ENCODE results near the gene PAK4. TPM values are rescaled to one million over a fixed set of nuclear protein-coding genes. Genes with fewer than 3 reads are reported as not detected.
"Not testable (repeated sequence)": the region's sequence is repeated elsewhere in the genome, so short reads cannot be mapped to it uniquely, and the experiment has no call there.

PAK4 gene
- total RNA-seq, 4 donors from 2014 or later: 20.7 to 25.3 (median 23.6) TPM

- no peaks in the 10 kb centered on the region for H3K9me3 ChIP-seq
- H3K36me3 ChIP-seq: no peaks in the 10 kb centered on the region
- no peaks in the 10 kb centered on the region for H3K4me1 ChIP-seq
- DNase-seq (ENCODE audit: low spot score in 2 of 2): no peak
- peaks cover under 1% of the 10 kb centered on the region for H3K27me3 ChIP-seq
- no peak overlapping the region for H3K27ac ChIP-seq
- TF ChIP-seq POLR2A (IDR thresholded peaks at IDR 0.05) (no peak), EP300 (IDR thresholded peaks at IDR 0.05) (no peak), POLR2AphosphoS5 (IDR thresholded peaks at IDR 0.05) (no peak), CTCF (IDR thresholded peaks at IDR 0.05) (no peak)
- H3K4me3 ChIP-seq: no peak overlapping the region
- WGBS: 60% methylated on average over 13 of the region's 13 CpGs
Observed at GRCh38 chr19:39211731-39212374, 86.3 kb downstream of the PAK4 start.

- H3K4me3 ChIP-seq: no peak overlapping the region
- H3K9me3 ChIP-seq: no peaks in the 10 kb centered on the region
- no peaks in the 10 kb centered on the region for H3K27me3 ChIP-seq
- H3K27ac ChIP-seq: no peak overlapping the region
- TF ChIP-seq CTCF (IDR thresholded peaks at IDR 0.05) (no peak), POLR2AphosphoS5 (IDR thresholded peaks at IDR 0.05) (no peak), POLR2A (IDR thresholded peaks at IDR 0.05) (no peak), EP300 (IDR thresholded peaks at IDR 0.05) (no peak)
- H3K4me1 ChIP-seq: no peaks in the 10 kb centered on the region
- no peak for DNase-seq (ENCODE audit: low spot score in 2 of 2)
- H3K36me3 ChIP-seq: no peaks in the 10 kb centered on the region
- WGBS: 26% methylated on average over 8 of the region's 8 CpGs
Observed at GRCh38 chr19:39212375-39212742, 86.8 kb downstream of the PAK4 start.

GRCh38 chr19:39215323-39215722, 89.7 kb downstream of the PAK4 start:
- DNase-seq (ENCODE audit: low spot score in 2 of 2); H3K4me3 ChIP-seq; H3K27ac ChIP-seq; H3K36me3 ChIP-seq; H3K9me3 ChIP-seq; H3K4me1 ChIP-seq; H3K27me3 ChIP-seq: not testable (repeated sequence)
- 94% methylated on average over 3 of the region's 3 CpGs for WGBS

- no peak overlapping the region for H3K27ac ChIP-seq
- no peaks in the 10 kb centered on the region for H3K4me1 ChIP-seq
- no peak overlapping the region for H3K4me3 ChIP-seq
- H3K27me3 ChIP-seq: no peaks in the 10 kb centered on the region
- no peaks in the 10 kb centered on the region for H3K36me3 ChIP-seq
- no peaks in the 10 kb centered on the region for H3K9me3 ChIP-seq
- no peak for DNase-seq (ENCODE audit: low spot score in 2 of 2)
- 85% methylated on average over 5 of the region's 5 CpGs for WGBS
- no peak for TF ChIP-seq POLR2A (IDR thresholded peaks at IDR 0.05)
- TF ChIP-seq POLR2AphosphoS5 (IDR thresholded peaks at IDR 0.05): no peak
- TF ChIP-seq CTCF (IDR thresholded peaks at IDR 0.05): no peak
- TF ChIP-seq EP300 (IDR thresholded peaks at IDR 0.05): no peak
Observed at GRCh38 chr19:39217094-39217493, 91.5 kb downstream of the PAK4 start.

GRCh38 chr19:39218230-39219007, 92.8 kb downstream of the PAK4 start:
- TF ChIP-seq POLR2A (IDR thresholded peaks at IDR 0.05): no peak
- no peak for TF ChIP-seq CTCF (IDR thresholded peaks at IDR 0.05)
- TF ChIP-seq POLR2AphosphoS5 (IDR thresholded peaks at IDR 0.05): no peak
- TF ChIP-seq EP300 (IDR thresholded peaks at IDR 0.05): no peak
- DNase-seq (ENCODE audit: low spot score in 2 of 2): no peak
- Histone ChIP-seq H3K27ac (no peak overlapping the region), H3K4me3 (no peak overlapping the region), H3K27me3 (peaks cover 3% of the 10 kb centered on the region), H3K36me3 (no peaks in the 10 kb centered on the region), H3K4me1 (no peaks in the 10 kb centered on the region), H3K9me3 (no peaks in the 10 kb centered on the region)
- 82% methylated on average over 15 of the region's 15 CpGs for WGBS

GRCh38 chr19:39219108-39219507, 93.5 kb downstream of the PAK4 start:
- not testable (repeated sequence) for H3K36me3 ChIP-seq; H3K9me3 ChIP-seq; H3K4me1 ChIP-seq; H3K27ac ChIP-seq; DNase-seq (ENCODE audit: low spot score in 2 of 2); H3K27me3 ChIP-seq; H3K4me3 ChIP-seq
- WGBS: 71% methylated on average over 10 of the region's 10 CpGs

Measured in suprapubic skin (tissue), 4 donors.